ENCODE results near the gene ADGRL2.

ADGRL2 gene

GRCh38 chr1:82018319-82018718 is 217.6 kb downstream of the ADGRL2 start:
- no peak for TF ChIP-seq PAX5 (IDR thresholded peaks at IDR 0.05; ENCODE audit: insufficient read depth, low read length, severe bottlenecking)
- FAIRE-seq: no peak
- no peak for DNase-seq (ENCODE audit: insufficient read length, low spot score)

- no peak for DNase-seq (ENCODE audit: insufficient read length, low spot score)
- TF ChIP-seq TAF1 (IDR thresholded peaks at IDR 0.05; ENCODE audit: low read depth, low read length) (no peak), SPI1 (IDR thresholded peaks at IDR 0.05; ENCODE audit: low read depth, low read length) (no peak), POLR2AphosphoS5 (IDR thresholded peaks at IDR 0.05; ENCODE audit: low read depth, low read length) (no peak), POLR2A (IDR thresholded peaks at IDR 0.05; ENCODE audit: low read depth, low read length) (no peak), POU2F2 (IDR thresholded peaks at IDR 0.05; ENCODE audit: low read depth, low read length) (no peak), PAX5 (IDR thresholded peaks at IDR 0.05; ENCODE audit: insufficient read depth, low read length, severe bottlenecking) (no peak)
- no peak for FAIRE-seq
Measured at GRCh38 chr1:82019508-82019907, 218.8 kb downstream of the ADGRL2 start.

DNA sequence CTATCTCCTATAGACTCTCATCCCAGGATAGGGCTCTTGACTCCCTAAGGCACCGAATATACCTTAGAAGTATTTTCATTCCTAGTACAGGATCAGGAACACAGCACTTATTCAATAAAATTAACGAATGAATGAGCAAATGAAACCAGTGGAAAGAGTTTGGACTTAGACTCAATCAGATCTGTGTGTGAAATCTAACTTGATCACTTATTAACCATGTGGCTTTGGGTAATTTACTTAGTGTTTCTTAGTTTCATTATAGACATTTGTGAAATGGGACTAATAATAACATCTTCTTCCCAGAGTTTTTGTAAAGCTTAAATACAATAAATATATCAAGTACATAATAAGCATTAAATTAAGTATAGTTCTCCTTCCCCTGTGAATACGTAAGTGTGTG is 230.1 kb downstream of the ADGRL2 start:
- DNase-seq (ENCODE audit: insufficient read length, low spot score) (no peak), FAIRE-seq (no peak)
- TF ChIP-seq POU2F2 (IDR thresholded peaks at IDR 0.05; ENCODE audit: low read depth, low read length): no peak
- no peak for TF ChIP-seq POLR2A (IDR thresholded peaks at IDR 0.05; ENCODE audit: low read depth, low read length)
- TF ChIP-seq POLR2AphosphoS5 (IDR thresholded peaks at IDR 0.05; ENCODE audit: low read depth, low read length): no peak
- TF ChIP-seq PAX5 (IDR thresholded peaks at IDR 0.05; ENCODE audit: insufficient read depth, low read length, severe bottlenecking): no peak
- TF ChIP-seq SPI1 (IDR thresholded peaks at IDR 0.05; ENCODE audit: low read depth, low read length): no peak
- no peak for TF ChIP-seq TAF1 (IDR thresholded peaks at IDR 0.05; ENCODE audit: low read depth, low read length)

- TF ChIP-seq TAF1 (IDR thresholded peaks at IDR 0.05; ENCODE audit: low read depth, low read length) (no peak), SPI1 (IDR thresholded peaks at IDR 0.05; ENCODE audit: low read depth, low read length) (no peak), POLR2AphosphoS5 (IDR thresholded peaks at IDR 0.05; ENCODE audit: low read depth, low read length) (no peak), PAX5 (IDR thresholded peaks at IDR 0.05; ENCODE audit: insufficient read depth, low read length, severe bottlenecking) (no peak), POU2F2 (IDR thresholded peaks at IDR 0.05; ENCODE audit: low read depth, low read length) (no peak), POLR2A (IDR thresholded peaks at IDR 0.05; ENCODE audit: low read depth, low read length) (no peak)
- DNase-seq (ENCODE audit: insufficient read length, low spot score): no peak
- FAIRE-seq: no peak
Measured at GRCh38 chr1:82032068-82032467, 231.3 kb downstream of the ADGRL2 start.

GRCh38 chr1:82034812-82035211 is 234.1 kb downstream of the ADGRL2 start:
- no peak for TF ChIP-seq POU2F2 (IDR thresholded peaks at IDR 0.05; ENCODE audit: low read depth, low read length)
- no peak for TF ChIP-seq POLR2A (IDR thresholded peaks at IDR 0.05; ENCODE audit: low read depth, low read length)
- TF ChIP-seq POLR2AphosphoS5 (IDR thresholded peaks at IDR 0.05; ENCODE audit: low read depth, low read length): no peak
- no peak for TF ChIP-seq SPI1 (IDR thresholded peaks at IDR 0.05; ENCODE audit: low read depth, low read length)
- TF ChIP-seq TAF1 (IDR thresholded peaks at IDR 0.05; ENCODE audit: low read depth, low read length): no peak
- no peak for TF ChIP-seq PAX5 (IDR thresholded peaks at IDR 0.05; ENCODE audit: insufficient read depth, low read length, severe bottlenecking)

More at GRCh38 chr1:82034812-82035211, 234.1 kb downstream of the ADGRL2 start:
- DNase-seq (ENCODE audit: insufficient read length, low spot score) (no peak), FAIRE-seq (no peak)
